Osteoblast (primary cell): ENCODE measurements around the gene EPHB4. TPM values are rescaled to one million over a fixed set of nuclear protein-coding genes. Genes with fewer than 3 reads are reported as not detected.
A peak's percentile ranks its signal among the peaks of the same experiment; 100 is the strongest.

ENCODE experiments used
- DNase-seq: peaks from one replicate; pipeline ENCODE4 v3.0.0; 2011; ENCODE audit warnings: low spot score, mixed read lengths; ENCODE audit not compliant: insufficient read length; ENCODE audit errors: missing footprints
- H2AFZ ChIP-seq: 2 replicates; pipeline ENCODE4 v1.6.0; 2011; ENCODE audit warnings: mild to moderate bottlenecking, low read length
- H3K27ac ChIP-seq: 2 replicates; pipeline ENCODE4 v1.5.1; 2011; ENCODE audit warnings: mild to moderate bottlenecking, low read depth, low read length, moderate library complexity
- H3K27me3 ChIP-seq: 2 replicates; pipeline ENCODE4 v1.6.0; 2012; ENCODE audit warnings: mild to moderate bottlenecking, control low read depth, inconsistent platforms, low read length, moderate library complexity; ENCODE audit not compliant: insufficient read depth
- H3K36me3 ChIP-seq: 2 replicates; pipeline ENCODE4 v1.5.1; 2011; ENCODE audit warnings: mild to moderate bottlenecking, low read length, control low read depth, moderate library complexity; ENCODE audit not compliant: insufficient read depth
- H3K4me1 ChIP-seq: 2 replicates; pipeline ENCODE4 v1.5.1; 2011; ENCODE audit warnings: mild to moderate bottlenecking, low read length, control low read depth, moderate library complexity; ENCODE audit not compliant: insufficient read depth
- H3K4me2 ChIP-seq: 2 replicates; pipeline ENCODE4 v1.6.0; 2011; ENCODE audit warnings: mild to moderate bottlenecking, low read length; ENCODE audit not compliant: insufficient read depth
- H3K4me3 ChIP-seq: fragments of 200-600 bp; sonication (generic); 3 replicates; pipeline ENCODE4 v1.5.1; 2012; ENCODE audit warnings: mild to moderate bottlenecking, low read length, inconsistent platforms; ENCODE audit not compliant: insufficient read depth
- H3K79me2 ChIP-seq: 2 replicates; pipeline ENCODE4 v1.6.0; 2012; ENCODE audit warnings: mild to moderate bottlenecking, low read length, control low read depth, inconsistent platforms; ENCODE audit not compliant: insufficient read depth
- H3K9me3 ChIP-seq: 2 replicates; pipeline ENCODE4 v1.5.1; 2011; ENCODE audit warnings: low read depth, low read length, control low read depth
- H4K20me1 ChIP-seq: 2 replicates; pipeline ENCODE4 v1.6.0; 2012; ENCODE audit warnings: mild to moderate bottlenecking, low read length, control low read depth; ENCODE audit not compliant: insufficient read depth
- CTCF ChIP-seq: IDR thresholded peaks from 2 replicates; pipeline ENCODE4 v1.5.1; 2011; ENCODE audit warnings: mild to moderate bottlenecking, low read depth, low read length, moderate library complexity; ENCODE audit errors: extremely low read depth
- total RNA-seq: library from RNA; depleted of rRNA; stranded (reverse); fragments of >200 nt; gene quantifications from 2 replicates; pipeline ENCODE4 v1.2.3, GENCODE V29; 2012

The EPHB4 gene
- total RNA-seq, 1 donor = 47.0 TPM

GRCh38 chr7:100825751-100826513, 1.4 kb downstream of the EPHB4 start:
- Histone ChIP-seq H2AFZ (peak overlapping the region; percentile 67), H3K9me3 (no peaks in the 10 kb centered on the region), H3K4me2 (peak overlapping the region; percentile 80), H4K20me1 (peaks cover 3% of the 10 kb centered on the region), H3K4me3 (peak overlapping the region; percentile 77), H3K4me1 (peaks cover 19% of the 10 kb centered on the region), H3K27ac (no peak overlapping the region), H3K79me2 (peaks cover 11% of the 10 kb centered on the region), H3K36me3 (no peaks in the 10 kb centered on the region), H3K27me3 (no peaks in the 10 kb centered on the region)
- DNase-seq = peak; percentile 93
- TF ChIP-seq CTCF = peak; percentile 31

GRCh38 chr7:100825215-100825671, 2.1 kb downstream of the EPHB4 start:
- no peaks in the 10 kb centered on the region for H3K27me3 ChIP-seq
- H3K79me2 ChIP-seq = peaks cover 11% of the 10 kb centered on the region

GRCh38 chr7:100824499-100825214, 2.7 kb downstream of the EPHB4 start:
- Histone ChIP-seq H3K4me3 (peak overlapping the region; percentile 77), H3K36me3 (no peaks in the 10 kb centered on the region), H3K27me3 (no peaks in the 10 kb centered on the region), H3K4me1 (peaks cover 19% of the 10 kb centered on the region), H3K79me2 (peaks cover 11% of the 10 kb centered on the region), H3K9me3 (no peaks in the 10 kb centered on the region), H2AFZ (peak overlapping the region; percentile 56), H3K4me2 (peak overlapping the region; percentile 80), H3K27ac (no peak overlapping the region), H4K20me1 (peaks cover 3% of the 10 kb centered on the region)
- DNase-seq = peak; percentile 70
- TF ChIP-seq CTCF = no peak

More at GRCh38 chr7:100825215-100825671, 2.1 kb downstream of the EPHB4 start:
- Histone ChIP-seq H3K9me3 (no peaks in the 10 kb centered on the region), H3K4me2 (peak overlapping the region; percentile 80), H3K4me3 (peak overlapping the region; percentile 77), H4K20me1 (peaks cover 3% of the 10 kb centered on the region), H3K27ac (no peak overlapping the region), H3K36me3 (no peaks in the 10 kb centered on the region), H2AFZ (peak overlapping the region; percentile 56), H3K4me1 (peaks cover 19% of the 10 kb centered on the region)
- DNase-seq = peak; percentile 83
- TF ChIP-seq CTCF = no peak

GRCh38 chr7:100823534-100823933, 3.8 kb downstream of the EPHB4 start:
- H2AFZ ChIP-seq = no peak overlapping the region
- H3K36me3 ChIP-seq = no peaks in the 10 kb centered on the region
- no peak overlapping the region for H3K4me3 ChIP-seq
- TF ChIP-seq CTCF = no peak
- H3K79me2 ChIP-seq = peaks cover 11% of the 10 kb centered on the region
- peaks cover 19% of the 10 kb centered on the region for H3K4me1 ChIP-seq
- no peak overlapping the region for H3K4me2 ChIP-seq
- no peak overlapping the region for H3K27ac ChIP-seq
- peak; percentile 71 for DNase-seq
- H4K20me1 ChIP-seq = peaks cover 3% of the 10 kb centered on the region
- no peaks in the 10 kb centered on the region for H3K9me3 ChIP-seq
- H3K27me3 ChIP-seq = no peaks in the 10 kb centered on the region
